Measurements from ENCODE around the gene HES4.
"Not testable (repeated sequence)": the region's sequence is repeated elsewhere in the genome, so short reads cannot be mapped to it uniquely, and the experiment has no call there.

HES4 gene

DNA sequence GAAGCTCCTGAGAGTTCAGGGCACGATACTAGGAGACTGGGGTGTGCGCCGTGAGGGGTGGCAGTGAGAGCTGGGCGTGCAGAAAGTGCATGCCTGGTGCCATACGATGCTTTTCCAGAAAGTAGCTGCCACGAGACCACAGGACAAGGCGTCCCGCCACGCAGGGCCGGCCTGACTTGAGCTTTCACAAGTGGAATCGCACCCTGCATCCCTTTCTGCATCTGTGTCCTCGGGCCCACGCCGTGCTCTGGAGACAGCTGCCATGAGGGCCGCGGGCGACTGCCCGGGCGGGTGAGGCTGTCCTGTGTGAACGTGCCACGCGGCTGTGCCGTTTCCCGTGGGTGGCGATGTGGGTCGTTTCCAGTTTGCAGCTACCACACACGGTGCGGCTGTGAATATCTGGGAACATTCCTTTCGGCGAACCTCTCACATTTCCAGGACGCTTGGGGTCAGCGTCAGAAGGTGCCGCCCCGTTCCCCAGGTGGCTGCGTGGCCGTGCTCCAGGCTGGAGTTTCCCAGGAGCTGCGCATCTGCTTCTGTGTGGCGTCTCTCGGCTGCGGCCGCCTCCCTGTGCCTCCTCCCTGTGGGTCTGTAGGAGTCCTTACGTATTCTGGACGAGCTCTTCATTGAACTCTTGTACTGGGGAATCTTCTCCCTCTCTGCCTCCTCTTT, 17.0 kb downstream of the HES4 start:
- FAIRE-seq (no peak), DNase-seq (ENCODE audit: extremely low spot score, insufficient read length, low read depth) (no peak)

DNA sequence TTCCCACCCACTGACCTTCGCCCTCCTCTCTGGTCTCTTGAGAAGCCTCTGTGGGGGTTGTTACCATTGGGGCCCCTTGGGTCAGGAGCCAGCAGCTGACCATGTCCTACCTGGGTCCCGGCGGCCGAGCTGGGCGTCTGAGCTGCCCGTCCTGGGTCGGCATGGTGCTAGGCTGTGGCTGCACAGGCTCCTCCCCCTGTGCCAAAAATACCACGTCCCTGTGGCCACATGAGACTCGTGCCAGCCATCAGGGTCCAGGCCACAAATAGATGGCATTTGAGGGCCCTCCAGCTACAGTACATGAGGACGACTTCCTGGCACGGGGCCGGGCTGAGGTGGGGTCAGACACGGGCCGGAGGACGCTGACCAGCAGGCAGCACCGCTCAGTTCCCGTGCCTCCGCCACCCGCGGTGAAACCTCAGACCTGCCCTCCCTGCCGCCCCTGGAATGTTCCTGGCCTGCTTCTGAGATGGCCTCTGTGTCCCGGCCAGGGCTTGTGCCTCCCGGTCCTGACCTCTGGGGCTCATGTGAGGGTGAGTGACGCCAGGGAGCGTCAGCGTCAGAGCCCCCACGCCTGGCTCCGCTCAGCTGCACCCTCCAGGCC, 17.8 kb downstream of the HES4 start, which contains the start of gene PERM1:
Gene PERM1, minus strand, starts transcription at position 139 of the 604 bp plus-strand sequence. CDS start 1,064 bp downstream, outside the sequence.
- FAIRE-seq (no peak), DNase-seq (ENCODE audit: extremely low spot score, insufficient read length, low read depth) (no peak)

DNA sequence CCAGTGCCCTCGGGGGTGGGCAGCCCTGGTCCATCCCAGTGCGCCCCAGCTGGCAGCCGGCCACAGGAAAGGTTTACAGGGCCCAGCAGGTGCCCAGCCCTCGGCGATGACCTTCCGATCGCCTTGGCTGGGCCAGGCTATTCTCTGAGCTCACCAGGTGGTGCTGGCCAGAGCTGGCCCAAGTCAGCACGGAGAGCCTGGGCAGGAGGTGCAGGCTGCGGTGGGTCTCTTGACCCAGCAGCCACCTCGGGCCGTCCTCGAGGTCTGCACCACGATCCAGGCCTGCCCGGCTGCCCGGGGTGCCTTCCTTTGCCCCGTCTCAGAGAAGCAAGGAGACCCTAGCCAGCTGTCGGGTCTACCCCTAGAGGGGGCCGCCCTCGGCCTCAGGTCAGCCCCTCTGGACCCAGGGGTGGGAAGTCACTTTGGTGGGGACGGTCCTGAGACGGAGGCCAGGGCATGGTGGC, 18.4 kb downstream of the HES4 start:
- FAIRE-seq (no peak), DNase-seq (ENCODE audit: extremely low spot score, insufficient read length, low read depth) (no peak)

DNA sequence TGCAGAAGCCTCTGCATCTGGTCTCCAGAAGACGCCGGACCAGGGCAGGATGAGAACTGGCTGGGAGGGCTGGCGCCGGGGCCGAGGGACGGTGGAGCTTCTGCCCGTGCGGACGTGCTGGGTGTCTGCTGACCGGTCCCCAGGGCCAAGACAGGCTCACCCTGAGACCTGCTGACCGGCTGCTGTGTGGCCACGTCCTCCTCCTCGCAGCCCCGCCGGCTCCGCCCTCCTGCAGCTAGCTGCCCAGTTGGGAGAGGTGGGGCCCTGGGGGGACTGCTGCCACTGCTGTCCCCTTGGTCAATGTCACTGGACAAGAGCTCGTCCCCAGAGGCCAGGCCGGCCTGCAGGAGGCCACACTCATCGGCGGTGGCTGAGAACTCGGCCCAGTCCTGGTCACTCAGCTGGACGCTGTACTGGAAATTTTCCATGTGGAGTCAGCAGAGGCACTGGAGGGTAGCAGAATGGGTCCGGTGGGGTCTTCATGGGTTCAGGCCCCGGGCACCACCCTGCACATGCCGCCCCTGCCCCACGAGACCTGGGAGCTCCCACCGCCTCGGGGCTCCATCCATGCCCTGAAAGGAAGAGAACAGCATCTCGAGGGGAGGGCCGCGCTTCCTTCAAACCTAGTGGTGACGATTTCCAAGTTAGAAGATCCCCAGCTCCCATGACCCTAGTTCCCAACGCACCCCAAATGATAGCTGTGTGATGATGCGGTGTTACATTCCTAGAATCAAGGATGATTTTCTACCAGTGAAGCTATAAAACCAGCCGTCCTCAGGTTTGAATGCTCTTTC, 19.1 kb downstream of the HES4 start:
- DNase-seq (ENCODE audit: extremely low spot score, insufficient read length, low read depth), result no peak
- FAIRE-seq, result no peak

DNA sequence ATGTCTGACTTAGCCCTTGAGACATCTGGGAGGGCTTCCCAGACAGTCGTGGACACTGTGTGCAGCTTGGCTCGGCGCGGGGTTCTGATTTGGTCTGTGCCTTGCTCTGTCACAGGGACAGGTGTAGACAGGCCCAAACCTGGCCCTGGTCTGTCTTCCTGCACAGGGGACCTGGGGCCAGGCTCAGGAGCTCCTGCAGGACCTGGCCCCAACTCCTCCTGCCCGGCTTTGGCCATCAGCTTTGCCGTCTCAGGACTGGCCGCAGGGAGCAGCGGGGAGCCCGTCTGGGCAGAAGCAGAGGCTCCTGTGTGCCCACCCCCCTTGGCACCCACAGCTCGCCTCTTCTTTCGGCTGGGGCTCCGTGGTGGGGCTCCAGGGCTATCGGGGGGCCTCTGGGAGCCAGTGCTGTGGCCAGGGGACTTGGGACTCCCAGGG, 19.7 kb downstream of the HES4 start:
- DNase-seq (ENCODE audit: extremely low spot score, insufficient read length, low read depth) (no peak), FAIRE-seq (no peak)

DNA sequence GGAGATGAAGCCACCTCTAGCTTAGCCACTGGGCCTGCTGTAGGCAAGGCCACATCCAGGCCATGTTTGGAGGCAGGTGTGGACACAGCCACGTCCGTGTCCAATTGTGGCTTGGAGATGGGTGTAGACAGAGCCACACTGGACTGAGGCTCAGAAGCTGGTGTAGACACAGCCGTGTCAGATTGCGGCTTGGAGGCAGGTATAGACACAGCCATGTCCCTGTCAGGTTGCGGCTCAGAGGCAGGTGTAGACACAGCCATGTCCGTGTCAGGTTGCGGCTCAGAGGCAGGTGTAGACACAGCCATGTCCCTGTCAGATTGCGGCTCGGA, 20.2 kb downstream of the HES4 start:
- FAIRE-seq (no peak), DNase-seq (ENCODE audit: extremely low spot score, insufficient read length, low read depth) (no peak)

DNA sequence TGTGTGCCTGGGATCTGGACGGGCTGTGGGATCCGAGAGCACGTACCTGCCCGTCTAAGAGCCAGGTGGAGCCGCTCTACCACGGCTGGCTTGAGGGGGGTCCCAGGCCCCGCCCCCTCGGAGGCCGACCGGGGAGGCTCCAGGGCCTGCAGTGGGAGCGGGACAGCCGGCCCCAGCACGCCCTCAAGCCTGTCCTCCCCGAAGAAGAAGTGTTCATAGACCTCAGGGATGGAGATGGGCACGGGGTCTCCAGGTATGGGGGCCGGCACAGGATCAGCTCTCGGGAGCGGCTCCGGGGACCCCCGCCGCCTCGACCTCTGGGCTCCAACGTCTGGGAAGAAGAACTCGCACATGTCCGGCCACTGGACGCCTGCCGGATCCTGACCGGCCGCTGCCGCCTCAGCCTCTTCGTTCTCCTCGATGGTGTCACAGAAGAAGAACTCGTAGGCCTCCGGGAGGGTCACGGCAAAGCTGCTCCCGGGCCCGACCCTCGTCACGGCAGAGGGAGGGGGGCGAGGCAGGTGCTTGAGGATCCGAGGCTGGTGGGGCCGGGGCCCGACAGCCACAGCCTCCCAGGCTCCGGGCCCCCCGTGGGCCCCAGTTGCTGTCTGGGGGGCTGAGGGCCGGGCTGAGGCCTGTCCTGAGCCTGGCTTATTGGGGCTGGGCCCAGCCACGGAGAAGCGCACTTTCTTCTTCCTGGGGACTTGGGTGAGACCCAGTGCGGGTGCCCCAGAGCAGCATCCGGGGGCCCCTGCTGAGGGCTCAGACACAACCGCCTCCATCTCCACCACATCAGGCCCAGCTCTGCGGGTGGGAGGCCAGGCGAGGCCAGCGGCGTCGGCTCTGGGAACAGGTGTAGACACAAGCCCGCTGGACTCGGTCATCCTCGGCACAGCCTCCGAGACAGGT, 20.8 kb downstream of the HES4 start:
- no peak for FAIRE-seq
- DNase-seq (ENCODE audit: extremely low spot score, insufficient read length, low read depth), result no peak

DNA sequence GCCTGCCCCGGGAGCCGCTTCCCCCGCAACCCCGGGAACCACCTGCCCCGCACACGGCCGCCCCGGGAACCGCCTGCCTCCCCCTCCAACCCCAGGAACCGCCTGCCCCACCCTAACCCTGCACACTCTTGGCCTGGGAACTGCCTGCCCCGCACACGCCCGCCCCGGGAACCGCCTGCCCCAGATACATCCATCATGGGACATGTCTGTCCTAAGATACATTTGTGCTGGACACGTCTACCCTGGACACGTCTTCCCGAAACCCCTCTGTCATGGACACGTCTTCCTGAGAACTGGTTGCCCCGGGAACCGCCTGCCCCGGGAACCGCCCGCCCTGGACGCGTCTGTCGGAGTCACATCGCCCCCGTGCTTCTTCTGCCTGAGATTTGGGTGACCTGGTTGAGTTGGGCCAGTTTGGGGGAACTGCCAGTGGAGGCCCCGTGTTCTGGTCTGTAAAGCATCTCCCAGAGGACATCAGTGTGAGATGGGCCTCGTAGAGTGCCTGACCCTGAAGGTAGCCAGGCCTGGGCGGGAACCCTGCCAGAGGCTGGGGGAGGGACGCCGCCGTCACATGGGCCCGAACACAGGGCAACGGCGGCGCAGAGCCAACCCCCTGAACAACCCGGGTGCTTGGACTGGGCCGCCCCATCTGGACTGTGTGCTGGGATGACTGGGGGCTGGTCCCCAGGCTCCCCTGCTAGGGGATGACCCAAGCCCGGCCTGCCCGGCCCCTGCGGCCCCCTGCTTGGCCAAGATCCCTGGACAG, 21.6 kb downstream of the HES4 start:
- no peak for DNase-seq (ENCODE audit: extremely low spot score, insufficient read length, low read depth)
- FAIRE-seq, result no peak

DNA sequence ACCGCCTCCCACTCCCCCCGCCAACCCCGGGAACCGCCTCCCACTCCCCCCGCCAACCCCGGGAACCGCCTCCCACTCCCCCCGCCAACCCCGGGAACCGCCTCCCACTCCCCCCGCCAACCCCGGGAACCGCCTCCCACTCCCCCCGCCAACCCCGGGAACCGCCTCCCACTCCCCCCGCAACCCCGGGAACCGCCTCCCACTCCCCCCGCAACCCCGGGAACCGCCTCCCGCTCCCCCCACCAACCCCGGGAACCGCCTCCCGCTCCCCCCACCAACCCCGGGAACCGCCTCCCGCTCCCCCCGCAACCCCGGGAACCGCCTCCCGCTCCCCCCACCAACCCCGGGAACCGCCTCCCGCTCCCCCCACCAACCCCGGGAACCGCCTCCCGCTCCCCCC, 23.1 kb downstream of the HES4 start:
- FAIRE-seq; DNase-seq (ENCODE audit: extremely low spot score, insufficient read length, low read depth): not testable (repeated sequence)

DNA sequence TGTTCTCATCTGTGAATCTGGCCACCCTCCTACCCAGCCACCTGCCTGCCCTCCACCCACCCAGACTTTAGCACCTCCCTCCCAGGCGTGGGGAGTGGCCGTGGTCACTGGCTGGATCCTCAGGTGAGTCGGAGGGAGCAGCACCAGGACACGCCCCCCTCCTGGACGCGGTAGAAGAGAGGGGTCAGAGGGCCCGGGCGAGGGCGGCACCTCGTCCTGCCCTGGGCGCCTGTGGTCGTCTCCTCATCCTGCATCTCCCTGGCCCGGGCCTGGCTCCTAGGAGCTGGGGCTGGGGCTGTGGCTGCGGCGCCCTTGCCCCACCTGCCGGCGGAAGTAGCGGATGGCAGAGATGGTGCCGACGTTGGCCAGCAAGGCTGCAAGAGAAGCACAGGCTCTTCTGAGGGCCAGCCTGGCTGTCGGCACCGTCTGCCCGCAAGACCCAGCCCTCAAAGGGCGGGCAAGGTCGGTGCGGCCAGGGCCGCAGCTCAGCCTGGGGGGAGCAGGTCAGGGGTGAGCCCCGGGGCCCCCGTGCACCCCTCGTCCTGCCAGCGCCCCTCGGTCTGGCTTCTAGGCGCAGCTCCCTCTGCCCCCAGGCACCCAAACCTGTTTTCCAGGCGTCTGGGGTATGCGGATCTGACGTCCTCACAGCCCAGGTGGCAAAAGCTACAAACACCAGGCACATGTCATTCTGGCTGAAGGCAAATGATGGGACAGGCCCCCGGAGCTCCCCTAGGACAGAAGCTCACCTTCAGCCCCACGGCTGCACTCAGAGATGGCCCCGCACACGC, 23.8 kb downstream of the HES4 start:
- DNase-seq (ENCODE audit: extremely low spot score, insufficient read length, low read depth) (peak; percentile 81), FAIRE-seq (peak; percentile 85)

DNA sequence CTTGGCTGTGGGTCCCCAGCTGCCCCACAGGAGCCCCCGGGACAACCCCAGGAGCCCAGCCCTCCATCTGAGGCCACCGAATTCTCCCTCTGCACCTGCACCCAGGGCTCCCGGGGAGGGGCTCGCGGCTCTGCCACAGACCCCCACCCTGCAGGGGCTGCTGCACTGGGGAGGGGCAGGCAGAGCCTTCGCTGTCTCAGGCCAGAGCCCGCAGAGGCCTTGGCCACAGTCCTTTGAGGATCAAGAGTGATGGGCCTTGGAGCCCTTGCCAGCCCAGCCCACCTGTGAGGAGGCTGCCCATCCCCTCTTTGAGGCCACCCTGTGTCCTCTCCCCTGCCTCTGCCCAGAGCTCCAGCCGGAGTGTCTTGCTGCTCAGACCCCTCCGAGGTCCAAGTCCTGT, 24.5 kb downstream of the HES4 start:
- no peak for DNase-seq (ENCODE audit: extremely low spot score, insufficient read length, low read depth)
- FAIRE-seq, result no peak

DNA sequence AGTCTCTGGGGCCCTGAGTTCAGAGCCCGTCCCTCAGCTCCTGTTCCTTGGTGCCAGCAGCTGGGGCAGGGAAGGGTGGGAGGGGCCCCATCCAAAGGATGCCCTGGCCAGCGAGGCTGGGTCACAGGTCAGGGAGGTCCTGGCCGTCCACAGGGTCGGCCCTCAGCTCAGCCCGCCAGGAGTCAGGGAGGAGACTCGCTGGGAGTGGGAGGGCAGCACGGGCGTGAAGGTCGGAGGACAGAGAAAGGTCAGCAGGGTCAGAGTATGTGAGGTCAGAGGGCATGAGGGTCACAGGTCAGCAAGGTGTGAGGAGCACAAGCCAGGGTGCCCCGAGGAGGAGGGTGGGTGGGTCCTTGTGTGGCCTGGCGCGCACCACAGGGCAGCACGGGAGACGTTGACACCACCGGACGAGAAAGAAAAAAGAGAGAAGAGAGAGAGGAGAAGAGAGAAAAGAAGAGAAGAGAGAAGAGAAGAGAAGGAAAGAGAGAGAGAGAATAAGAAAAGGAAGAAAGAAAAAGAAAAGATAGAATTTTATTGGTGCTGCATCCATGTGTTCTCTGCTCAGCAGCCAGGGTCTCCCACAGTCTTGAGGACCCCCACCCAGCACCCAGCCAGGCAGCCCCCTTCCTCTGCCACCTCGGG, 25.1 kb downstream of the HES4 start:
- FAIRE-seq (no peak), DNase-seq (ENCODE audit: extremely low spot score, insufficient read length, low read depth) (no peak)

DNA sequence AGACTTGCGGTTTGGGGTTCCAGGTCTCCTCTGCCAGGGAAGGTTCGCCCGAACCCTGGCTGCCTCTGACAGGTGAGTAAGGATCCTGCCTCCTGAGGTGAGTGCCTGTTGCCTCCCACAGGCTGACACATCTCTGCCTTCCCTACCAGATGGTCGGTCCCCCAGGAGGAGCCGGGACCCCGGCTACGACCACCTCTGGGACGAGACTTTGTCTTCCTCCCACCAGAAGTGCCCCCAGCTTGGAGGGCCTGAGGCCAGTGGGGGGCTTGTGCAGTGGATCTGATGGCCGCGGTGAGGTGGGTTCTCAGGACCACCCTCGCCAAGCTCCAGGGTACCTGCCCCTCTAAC, 25.6 kb downstream of the HES4 start:
- FAIRE-seq, result no peak
- DNase-seq (ENCODE audit: extremely low spot score, insufficient read length, low read depth), result no peak

DNA sequence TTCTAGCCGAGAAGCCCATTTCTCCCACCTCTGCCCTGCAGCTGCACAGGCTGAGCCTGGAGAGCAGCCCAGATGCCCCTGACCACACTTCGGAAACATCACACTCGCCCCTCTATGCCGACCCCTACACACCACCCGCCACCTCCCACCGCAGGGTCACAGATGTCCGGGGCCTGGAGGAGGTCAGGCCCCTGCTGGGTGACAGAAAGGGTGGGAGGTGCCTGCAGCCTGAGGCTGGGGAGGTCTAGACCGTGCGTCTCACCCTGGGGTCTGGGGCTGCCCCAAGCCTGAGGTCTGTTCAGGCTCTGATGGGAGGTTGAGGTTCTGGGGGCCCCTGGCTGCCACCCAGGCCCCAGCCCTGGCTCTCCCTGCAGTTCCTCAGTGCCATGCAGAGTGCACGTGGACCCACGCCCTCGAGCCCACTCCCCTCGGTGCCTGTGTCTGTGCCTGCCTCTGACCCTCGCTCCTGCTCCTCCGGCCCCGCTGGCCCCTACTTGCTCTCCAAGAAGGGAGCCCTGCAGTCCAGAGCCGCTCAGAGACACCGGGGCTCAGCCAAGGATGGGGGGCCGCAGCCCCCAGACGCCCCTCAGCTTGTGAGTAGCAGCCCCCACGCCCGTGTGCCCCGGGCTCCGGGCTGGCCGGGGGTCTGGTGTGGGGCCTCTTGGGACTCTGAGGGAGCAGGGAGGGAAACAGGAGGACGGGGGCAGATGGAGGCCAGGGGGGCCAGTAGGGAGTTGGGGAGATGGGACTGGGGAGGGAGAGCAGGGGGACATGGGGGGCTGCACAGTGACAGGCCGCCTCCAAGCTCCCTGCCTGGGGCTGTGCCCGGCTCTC, 26.2 kb downstream of the HES4 start:
- DNase-seq (ENCODE audit: extremely low spot score, insufficient read length, low read depth) (no peak), FAIRE-seq (no peak)

DNA sequence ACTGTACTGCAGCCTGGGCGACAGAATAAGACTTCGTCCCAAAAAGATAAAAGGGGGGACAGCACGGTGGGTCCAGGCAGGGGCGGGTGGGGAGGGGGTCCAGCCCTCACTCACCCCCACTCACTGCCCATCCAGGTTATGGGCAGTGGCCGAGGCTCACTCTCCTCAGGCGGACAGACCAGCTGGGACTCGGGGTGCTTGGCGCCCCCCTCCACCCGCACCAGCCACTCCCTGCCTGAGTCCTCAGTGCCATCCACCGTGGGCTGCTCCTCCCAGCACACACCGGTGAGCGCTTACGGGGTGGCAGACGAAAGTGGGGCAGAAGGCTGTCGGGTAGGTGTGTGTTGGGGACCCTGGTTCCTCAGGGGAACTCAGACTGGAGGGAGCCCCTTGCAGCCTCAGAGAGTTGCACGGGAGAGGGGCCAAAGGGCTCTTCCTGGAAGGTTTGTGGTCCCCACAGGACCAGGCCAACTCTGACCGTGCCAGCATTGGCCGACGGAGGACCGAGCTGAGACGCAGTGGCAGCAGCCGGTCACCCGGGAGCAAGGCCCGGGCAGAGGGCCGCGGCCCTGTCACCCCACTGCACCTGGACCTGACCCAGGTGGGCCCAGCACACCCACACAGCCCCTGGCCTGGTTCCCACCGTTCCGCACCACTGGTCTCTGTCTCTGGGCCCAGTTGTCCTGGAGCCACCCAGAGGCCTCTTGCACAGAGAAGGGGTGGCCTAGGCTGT, 27.0 kb downstream of the HES4 start:
- no peak for FAIRE-seq
- DNase-seq (ENCODE audit: extremely low spot score, insufficient read length, low read depth), result no peak

DNA sequence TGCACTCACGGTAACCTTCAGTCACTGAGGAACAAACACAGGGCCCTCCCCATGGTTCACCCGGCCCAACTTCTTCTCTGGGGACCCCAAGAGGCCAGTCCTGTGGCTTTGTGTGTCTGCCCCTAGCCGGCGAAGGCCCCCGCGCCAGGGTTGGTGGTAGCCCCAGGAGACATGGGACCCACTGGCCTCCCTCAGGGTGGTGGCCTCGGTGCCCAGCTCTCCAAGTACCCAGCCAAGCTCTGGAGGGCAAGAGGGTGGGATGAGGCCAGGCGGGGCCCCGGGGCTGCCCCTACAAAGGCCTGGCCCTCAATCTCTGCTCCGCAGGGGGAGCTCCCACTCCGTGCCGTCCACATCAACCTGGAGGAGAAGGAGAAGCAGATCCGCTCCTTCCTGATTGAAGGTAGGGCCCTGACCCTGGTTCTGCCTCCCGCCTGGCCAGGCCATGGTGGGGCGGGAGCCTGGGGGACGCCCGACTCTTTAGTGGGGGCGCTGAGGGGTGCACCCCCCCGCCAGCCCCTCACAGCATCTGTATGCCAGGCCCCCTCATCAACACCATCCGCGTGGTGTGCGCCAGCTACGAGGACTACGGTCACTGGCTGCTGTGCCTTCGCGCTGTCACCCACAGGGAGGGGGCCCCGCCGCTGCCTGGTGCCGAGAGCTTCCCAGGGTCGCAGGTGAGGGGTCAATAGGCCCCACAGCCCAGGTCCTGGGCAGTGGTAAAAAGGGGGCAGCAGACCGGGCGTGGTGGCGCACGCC, 28.0 kb downstream of the HES4 start:
- DNase-seq (ENCODE audit: extremely low spot score, insufficient read length, low read depth), result no peak
- no peak for FAIRE-seq
